H1 (cell line): ENCODE results near the gene ABCC10.

Experiments used
- BACH1 ChIP-seq: IDR thresholded peaks from 2 replicates; pipeline ENCODE4 v1.6.1; 2012; ENCODE audit warnings: low read length, improper control_type of control experiment
- CBX5 ChIP-seq: fragments of 300-800, 300-1000 bp; sonication (generic); IDR thresholded peaks from 2 replicates; pipeline ENCODE4 v1.7.1; 2016; ENCODE audit warnings: antibody characterized with exemption, low read length, low read depth
- CREB1 ChIP-seq: IDR thresholded peaks from 2 replicates; pipeline ENCODE4 v1.6.1; 2012; ENCODE audit warnings: inconsistent platforms
- CTCF ChIP-seq, 3 experiments: IDR thresholded peaks; 1 replicate in 2 of 3; 2 replicates in 1 of 3; pipeline versions ENCODE4 v1.5.1 to v1.6.1; 2011; ENCODE audit warnings: low read length in 3 of 3, mild to moderate bottlenecking in 3 of 3, inconsistent platforms in 2 of 3, low read depth in 1 of 3, moderate library complexity in 1 of 3; ENCODE audit not compliant: insufficient read depth in 1 of 3; ENCODE audit errors: control extremely low read depth in 1 of 3
- E2F6 ChIP-seq: IDR thresholded peaks from 2 replicates; pipeline ENCODE4 v1.6.1; 2012; ENCODE audit warnings: inconsistent platforms
- EP300 ChIP-seq, 2 experiments: IDR thresholded peaks; 1 replicate in 1 of 2; 2 replicates in 1 of 2; pipeline ENCODE4 v1.6.1; 2011 to 2012; ENCODE audit warnings: low read depth in 2 of 2, low read length in 2 of 2, mild to moderate bottlenecking in 2 of 2, borderline replicate concordance in 1 of 2, inconsistent platforms in 1 of 2, moderate library complexity in 1 of 2
- JUN ChIP-seq: IDR thresholded peaks from 2 replicates; pipeline ENCODE4 v1.6.1; 2011; ENCODE audit warnings: low read depth, mild to moderate bottlenecking, improper control_type of control experiment, low read length
- POLR2A ChIP-seq, 2 experiments: IDR thresholded peaks; 1 replicate in 1 of 2; 2 replicates in 1 of 2; pipeline ENCODE4 v1.6.1; 2011; ENCODE audit warnings: low read depth in 2 of 2, low read length in 2 of 2, mild to moderate bottlenecking in 2 of 2; ENCODE audit errors: control extremely low read depth in 1 of 2
- RAD21 ChIP-seq, 2 experiments: IDR thresholded peaks in 1 of 2; conservative IDR thresholded peaks in 1 of 2; 2 replicates each; pipeline ENCODE4 v1.6.1; 2011; ENCODE audit warnings: low read depth in 2 of 2, low read length in 2 of 2, improper control_type of control experiment in 1 of 2, inconsistent platforms in 1 of 2, mild to moderate bottlenecking in 1 of 2, moderate library complexity in 1 of 2
- RXRA ChIP-seq: IDR thresholded peaks from 2 replicates; pipeline ENCODE4 v1.6.1; 2011; ENCODE audit warnings: low read depth, mild to moderate bottlenecking, low read length, moderate library complexity; ENCODE audit not compliant: insufficient read depth
- SP1 ChIP-seq: IDR thresholded peaks from 2 replicates; pipeline ENCODE4 v1.6.1; 2011; ENCODE audit warnings: low read depth, low read length
- YY1 ChIP-seq: IDR thresholded peaks from 2 replicates; pipeline ENCODE4 v1.6.1; 2011; ENCODE audit warnings: low read depth, mild to moderate bottlenecking, low read length

GRCh38 chr6:43383021-43383667 is 44.2 kb upstream of the ABCC10 start:
- no peak for TF ChIP-seq SP1
- TF ChIP-seq POLR2A (IDR thresholded peaks at IDR 0.05; ENCODE audit: control extremely low read depth in 1 of 2, low read depth in 2 of 2, low read length in 2 of 2): no peak
- no peak for TF ChIP-seq CTCF (IDR thresholded peaks at IDR 0.05; ENCODE audit: control extremely low read depth in 1 of 3, insufficient read depth in 1 of 3, low read depth in 1 of 3, low read length in 3 of 3)
- no peak for TF ChIP-seq JUN
- TF ChIP-seq EP300 (IDR thresholded peaks at IDR 0.05; ENCODE audit: borderline replicate concordance in 1 of 2, low read depth in 2 of 2, low read length in 2 of 2): no peak
- TF ChIP-seq E2F6: no peak
- TF ChIP-seq RXRA: no peak
- no peak for TF ChIP-seq CREB1
- no peak for TF ChIP-seq BACH1
- TF ChIP-seq RAD21 (IDR thresholded peaks at IDR 0.05 in 1 of 2, conservative IDR thresholded peaks at IDR 0.05 in 1 of 2; ENCODE audit: low read depth in 2 of 2, low read length in 2 of 2): no peak
- TF ChIP-seq YY1: no peak
- TF ChIP-seq CBX5: no peak
